Lung microvascular endothelial cell (primary cell): ENCODE data around the gene RFX4. TPM values are rescaled to one million over a fixed set of nuclear protein-coding genes. Genes with fewer than 3 reads are reported as not detected.
"Not testable (repeated sequence)": the region's sequence is repeated elsewhere in the genome, so short reads cannot be mapped to it uniquely, and the experiment has no call there.

Experiments
- DNase-seq, 2 donors: peaks; one replicate each; pipeline versions ENCODE4 v3.0.0 to v3.0.0-alpha.2; 2010; ENCODE audit warnings: low read depth in 2 of 2
- total RNA-seq: library from RNA; depleted of rRNA; stranded (reverse); fragments of >200 nt; gene quantifications from 2 replicates; pipeline ENCODE4 v1.2.1, GENCODE V29; 2014

The RFX4 gene
- total RNA-seq, 1 donor from 2014 or later = not detected

DNA sequence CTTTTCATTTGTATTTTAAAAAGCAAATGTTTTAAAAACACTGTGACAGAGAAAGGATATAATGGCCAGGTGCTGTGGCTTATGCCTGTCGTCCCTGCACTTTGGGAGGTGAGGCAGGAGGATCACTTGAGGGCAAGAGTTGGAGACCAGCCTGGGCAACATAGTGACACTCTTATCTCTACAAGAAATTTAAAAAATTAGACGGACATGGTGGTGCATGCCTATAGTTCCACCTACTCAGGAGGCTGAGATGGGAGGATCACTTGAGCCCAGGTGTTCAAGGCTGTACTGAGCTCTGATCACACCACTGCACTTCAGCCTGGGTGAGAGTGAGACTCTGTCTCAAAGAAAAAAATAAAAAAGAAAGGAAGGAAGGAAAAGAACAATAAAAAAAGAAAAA, 7.8 kb downstream of the RFX4 start:
- DNase-seq = no peak

DNA sequence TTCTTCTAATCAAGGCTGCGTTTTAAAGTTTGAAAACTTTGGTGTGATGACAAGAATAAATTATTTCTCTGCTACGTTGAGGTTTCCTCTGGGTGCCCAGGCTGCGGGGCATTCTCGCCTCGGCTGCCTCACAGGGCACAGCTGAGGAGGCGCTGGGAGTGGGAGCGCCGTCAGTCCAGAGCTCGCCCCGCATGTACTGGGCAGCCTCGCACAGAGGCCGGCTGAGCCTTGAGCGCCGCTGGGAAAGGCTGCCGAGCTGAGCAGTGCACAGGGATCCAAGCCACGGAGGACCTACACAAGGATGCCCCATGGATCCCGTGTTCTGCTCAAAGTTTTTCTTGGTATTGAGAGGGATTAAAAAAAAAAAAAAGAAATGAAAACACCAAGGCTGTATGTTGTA, 11.6 kb downstream of the RFX4 start:
- no peak for DNase-seq

DNA sequence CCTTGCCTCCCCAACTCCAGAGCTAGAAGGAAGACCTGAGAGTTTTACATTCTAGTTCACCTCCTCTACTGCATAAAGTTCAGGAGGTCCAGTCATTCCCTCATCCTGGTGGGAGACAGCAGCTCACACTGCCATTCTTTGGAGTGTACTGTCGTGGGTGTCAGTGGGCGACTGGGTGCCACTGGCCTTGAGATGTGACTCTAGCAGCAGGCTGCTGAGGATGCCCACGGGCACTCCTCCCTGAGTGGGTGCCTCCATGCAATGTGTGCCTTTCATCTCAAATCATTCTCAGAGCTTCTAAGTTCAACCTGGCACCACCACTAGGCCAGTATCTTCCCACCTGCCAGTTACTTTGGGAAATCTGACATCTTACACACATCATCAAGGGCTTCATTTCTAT, 12.5 kb downstream of the RFX4 start:
- DNase-seq = no peak

DNA sequence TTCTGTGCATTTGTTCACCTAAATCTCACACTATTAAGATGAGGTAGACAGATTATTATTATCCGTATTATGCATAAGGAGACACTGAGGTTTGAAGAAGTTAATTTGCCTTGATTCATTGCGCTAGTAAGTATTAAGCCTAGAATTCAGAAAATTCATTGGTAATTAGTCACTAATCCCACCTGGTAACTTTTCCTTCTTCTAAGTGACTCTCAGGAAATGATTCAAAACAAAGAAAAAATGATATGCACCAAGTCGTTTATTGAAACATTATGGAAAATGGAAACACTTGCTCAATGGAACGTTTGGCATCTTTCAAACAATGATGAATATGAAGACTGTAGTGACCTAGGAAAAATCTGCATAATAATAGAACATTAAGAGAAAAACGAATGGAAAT, 15.2 kb downstream of the RFX4 start:
- peak in 1 of 2 donors; percentile 64 for DNase-seq

DNA sequence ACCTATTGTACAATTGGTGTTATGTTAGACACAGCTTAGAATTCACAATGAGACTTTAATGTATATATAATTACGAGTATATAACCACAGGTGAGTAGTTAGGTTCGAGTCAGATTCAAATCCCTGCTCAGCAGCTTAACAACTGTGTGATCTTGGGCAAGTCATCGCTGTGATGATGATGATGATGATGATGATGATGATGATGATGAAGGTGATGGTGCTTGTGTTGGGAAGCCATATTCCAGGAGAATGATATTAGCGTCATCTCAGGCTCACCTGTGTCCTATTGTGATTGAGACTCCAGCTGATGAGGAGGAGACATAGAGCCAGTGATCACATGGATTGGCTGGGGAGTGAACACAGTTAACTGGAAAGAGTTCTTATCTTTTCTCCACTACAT, 16.5 kb downstream of the RFX4 start:
- no peak for DNase-seq

DNA sequence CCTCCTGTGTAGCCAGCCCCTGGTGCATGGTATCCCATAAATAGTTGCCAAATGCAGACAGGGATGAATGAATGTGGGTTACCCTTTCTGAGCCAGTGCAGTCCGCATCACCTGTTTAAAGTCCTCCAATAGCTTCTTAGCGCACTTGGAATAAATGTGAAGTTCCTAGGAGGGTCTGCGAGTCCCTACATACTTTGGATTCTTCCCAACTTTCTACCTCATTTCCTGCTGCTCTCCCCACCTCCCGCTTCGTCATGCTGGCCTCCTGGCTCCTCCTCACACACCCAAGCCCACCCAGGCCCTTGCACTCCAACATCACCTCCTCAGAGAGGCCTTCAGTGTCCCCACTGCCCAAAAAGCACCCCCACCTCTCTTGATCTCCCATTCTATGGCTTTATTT, 17.7 kb downstream of the RFX4 start:
- no peak for DNase-seq

DNA sequence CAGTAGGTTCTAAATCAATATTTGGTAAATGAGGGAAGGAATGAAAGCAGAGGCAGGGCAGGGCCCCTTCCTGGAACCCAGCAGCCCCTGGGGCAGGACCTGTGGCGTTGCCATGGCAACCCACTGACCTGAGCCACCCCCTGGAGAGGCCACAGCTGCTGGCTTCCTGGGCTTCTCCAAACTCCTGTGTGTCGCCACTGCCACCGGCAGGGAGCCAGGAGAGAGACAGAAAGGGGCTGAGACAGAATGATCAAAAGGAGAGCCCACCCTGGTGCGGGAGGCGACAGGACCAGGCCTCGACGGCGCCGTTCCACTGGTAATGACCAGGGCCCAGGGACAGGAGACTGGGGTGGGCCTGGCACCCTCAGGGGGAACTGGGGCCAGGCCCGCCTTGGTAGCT, 18.2 kb downstream of the RFX4 start:
- DNase-seq = no peak

DNA sequence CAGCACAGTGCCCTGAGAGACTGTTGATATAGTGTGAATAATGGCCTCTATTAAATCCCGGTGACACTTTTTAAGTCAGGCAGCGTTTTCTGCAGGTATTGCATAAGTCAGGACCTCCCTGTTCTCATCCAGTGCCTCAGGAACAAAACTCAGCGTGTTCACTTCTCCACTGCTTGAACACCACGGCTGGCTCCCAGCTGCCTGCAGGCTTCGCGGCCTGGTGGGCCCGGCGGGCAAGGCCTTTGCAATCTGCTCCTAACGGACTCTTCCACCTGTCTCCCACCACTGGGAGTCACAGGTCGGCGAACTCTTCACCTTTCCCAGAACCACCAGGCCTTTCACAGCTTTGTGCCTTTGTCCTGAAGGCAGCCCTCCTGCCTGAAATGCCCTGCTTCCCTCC, 18.7 kb downstream of the RFX4 start:
- DNase-seq = no peak

DNA sequence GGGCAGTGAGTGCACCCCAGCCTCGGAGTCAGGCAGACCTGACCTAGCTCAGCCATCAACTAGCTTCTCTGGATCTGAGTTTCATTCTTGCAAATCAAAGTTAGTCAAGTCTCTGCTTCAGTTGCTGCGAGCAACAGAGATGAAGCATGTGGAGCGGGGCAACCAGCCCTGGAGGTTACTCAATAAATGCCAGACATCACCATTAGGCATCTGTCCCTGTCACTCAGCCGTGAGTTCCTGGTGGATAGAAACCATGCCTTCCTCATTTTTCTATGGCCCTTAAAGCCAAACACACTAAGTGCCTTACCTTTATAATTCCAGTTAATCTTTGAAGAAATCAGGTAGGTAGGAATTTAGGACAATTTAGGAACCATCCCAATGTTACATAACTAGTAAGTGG, 19.3 kb downstream of the RFX4 start:
- DNase-seq = no peak

DNA sequence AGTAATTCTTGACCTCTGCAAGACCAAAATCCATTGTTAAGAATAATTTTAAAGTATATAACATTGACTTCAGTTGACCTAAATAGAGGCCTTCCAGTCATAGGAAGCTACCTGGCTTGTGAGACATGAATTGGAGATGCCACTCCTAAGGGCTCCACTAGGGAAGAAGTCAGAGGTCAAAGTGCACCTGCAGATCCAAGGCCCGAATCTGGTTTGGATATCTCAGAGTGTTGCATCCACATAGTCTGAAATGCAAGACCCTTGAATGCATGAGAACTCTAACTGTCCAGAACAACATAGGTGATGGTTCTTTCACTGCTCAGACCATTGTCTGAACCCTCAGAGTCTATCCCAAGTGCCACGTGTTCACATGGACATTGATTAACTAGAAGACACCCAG, 22.4 kb downstream of the RFX4 start:
- no peak for DNase-seq

DNA sequence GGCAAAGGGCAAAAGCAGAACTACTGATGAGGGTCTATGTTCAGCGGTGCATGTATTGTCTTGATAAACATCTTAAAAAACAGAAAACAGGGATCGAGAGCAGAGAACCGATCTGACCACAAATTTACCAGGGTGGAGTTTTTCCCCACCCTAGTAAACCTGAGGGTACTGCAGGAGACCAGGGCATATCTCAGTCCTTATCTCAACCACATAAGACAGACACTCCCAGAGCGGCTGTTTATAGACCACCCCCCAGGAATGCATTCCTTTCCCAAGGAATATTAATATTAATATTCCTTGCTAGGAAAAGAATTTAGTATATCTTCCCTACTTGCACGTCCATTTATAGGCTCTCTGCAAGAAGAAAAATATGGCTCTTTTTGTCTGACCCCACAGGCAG, 37.8 kb downstream of the RFX4 start:
- not testable (repeated sequence) for DNase-seq

DNA sequence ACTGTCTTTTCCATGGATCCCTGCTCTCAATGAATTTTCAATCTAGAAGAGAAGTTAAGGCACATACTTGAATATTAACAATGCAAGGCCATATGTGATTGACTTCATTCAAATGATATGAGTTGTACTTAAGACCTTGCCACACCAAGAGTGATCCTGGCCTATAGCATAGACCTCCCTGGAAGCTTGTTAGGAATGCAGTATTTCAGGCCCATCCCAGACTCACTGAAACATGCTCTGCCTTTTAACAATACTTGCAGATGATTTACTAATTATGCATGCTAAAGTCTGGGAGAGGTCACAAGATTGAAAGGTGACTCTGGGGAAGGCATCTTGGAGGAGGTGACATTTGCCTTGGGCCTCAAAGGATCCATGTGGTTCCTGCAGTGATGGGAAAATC, 43.2 kb downstream of the RFX4 start:
- no peak for DNase-seq

DNA sequence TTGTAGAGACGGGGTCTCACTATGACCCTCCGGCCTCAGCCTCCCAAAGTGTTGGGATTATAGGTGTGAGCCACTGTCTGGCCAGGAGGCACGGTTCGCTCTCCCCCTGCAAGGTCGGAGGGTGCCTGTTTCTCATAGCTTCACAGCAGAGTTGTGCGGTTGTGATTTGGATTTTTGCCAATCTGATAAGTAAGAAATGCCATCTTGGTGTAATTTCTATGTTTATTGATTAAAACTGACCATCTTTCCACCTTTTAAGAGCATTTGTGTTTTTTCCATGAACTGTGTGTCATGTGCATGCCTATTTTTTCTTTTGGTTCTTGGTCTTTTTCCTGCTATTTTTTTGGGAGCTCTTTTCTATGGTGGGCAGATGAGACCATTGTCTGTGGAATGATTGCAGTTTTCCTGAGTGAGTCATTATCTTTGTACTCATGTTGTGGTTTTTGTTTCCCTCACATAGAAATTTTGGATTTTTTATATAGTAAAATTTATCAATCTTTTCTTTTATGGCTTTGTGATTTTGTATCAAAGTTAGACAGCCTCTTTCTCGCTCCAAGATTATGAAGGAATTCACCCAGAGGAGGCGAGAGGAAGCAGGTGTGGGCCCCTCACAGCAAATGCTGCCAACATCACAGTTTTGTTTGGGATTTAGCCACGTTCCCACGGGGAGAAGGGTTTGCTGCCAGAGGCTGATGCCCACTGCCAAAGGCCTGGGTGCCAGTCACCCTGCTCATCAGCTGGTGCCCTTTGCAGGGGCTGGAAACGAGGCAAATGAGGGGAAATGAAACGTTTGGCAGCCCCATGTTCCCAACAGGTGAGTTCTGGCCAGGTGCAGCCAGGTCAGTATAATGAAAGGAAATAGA, 47.2 kb downstream of the RFX4 start:
- DNase-seq = peak; percentile 43 to 83

DNA sequence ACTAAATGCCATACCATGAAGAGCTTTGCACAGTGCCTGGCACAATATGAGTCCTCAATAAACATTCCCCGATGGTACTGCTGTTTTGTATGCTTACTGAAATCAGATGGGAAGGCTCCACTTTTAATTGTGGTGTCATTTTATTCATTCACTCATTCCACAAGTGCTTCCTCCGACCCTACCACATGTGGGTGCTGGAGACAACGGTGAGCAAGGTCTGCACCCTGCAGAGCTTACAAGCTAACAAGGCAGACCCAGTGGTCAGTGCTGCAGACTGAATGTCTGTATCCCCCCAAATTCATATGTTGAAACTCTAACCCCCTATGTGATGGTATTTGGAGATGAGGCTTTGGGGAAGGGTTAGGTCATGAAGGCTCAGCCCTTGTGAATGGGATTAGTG, 48.3 kb downstream of the RFX4 start:
- DNase-seq = peak in 1 of 2 donors; percentile 5

DNA sequence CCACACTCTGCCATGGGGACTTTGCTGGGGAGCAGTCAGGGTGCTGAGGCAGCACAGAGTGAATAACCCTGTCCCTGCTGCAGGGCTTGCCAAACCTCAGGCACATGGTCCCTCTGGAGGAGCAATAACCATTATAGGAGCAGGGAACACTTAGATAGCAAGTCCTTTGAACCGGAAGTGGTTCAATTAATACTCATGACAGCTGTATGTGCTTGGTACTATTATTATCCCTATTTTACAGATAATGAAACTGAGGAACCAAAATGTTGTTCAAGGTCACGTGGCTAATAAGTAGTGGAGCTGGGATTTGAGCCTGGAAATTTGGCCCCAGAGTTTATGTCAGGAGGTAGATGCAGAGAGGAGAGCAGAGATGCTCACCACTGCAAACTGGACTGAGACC, 49.0 kb downstream of the RFX4 start:
- DNase-seq = no peak

DNA sequence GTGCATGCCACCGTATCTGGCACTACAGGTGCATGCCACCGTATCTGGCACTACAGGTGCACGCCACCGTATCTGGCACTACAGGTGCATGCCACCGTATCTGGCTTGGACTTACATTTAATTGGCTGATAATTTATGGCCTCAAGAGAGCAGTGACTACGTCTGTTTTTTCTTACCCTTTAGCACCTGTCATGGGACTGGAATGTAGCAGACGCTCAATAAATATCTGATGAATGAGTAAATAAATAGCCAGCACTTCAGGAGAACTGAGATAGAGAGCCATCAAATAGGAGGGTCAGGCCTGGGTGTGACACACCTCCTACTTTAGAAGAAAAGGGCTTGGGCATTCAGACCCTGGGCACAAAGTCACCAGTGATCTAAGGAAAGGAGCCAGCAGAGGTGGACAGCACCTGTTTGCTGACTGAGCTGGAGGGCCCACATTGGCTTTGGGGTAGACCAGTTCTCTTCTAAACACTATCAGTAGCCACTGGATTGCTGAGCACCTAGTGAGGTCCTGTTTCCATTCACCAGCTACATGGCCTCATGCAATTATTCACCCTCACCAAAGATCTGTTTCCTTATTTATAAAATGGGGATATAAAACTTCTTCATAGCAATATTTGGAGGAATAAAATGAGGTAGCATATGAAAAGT, 50.1 kb downstream of the RFX4 start:
- no peak for DNase-seq

DNA sequence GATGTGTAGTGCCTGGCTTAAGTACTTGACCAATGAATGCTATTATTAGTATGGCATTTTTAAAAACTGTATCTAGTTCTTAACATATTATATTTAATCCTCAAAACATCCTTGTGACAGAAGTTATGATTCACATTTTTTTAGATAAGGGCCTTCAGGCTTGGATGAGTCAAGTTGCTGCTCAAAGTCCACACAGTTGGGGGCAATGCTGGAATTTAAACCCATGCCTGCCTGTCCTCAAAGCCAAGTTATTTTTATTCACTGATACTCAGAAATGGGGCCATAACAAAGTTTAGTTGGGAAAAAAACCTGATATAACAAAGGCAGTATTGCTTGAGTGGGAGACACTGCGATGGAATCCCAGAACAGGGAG, 50.6 kb downstream of the RFX4 start:
- no peak for DNase-seq

DNA sequence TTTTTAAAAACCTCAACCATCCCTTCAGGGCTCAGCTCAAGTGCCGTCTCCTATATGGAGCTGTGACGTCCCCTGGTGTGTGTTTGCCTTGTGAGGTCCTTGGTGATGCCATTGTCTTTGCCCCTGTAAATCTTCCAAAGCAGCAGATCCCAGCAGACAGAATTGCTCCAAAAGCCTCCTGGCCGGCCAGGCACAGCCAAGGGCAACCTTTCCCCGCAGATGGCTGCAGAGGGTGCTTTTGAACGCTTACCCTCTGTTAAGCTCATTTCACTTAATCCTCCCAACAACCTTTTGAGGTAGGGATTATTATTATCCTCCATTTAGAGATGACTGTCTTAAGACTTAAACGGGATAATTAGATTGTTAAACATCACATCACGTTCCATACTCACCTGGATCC, 51.4 kb downstream of the RFX4 start:
- no peak for DNase-seq

DNA sequence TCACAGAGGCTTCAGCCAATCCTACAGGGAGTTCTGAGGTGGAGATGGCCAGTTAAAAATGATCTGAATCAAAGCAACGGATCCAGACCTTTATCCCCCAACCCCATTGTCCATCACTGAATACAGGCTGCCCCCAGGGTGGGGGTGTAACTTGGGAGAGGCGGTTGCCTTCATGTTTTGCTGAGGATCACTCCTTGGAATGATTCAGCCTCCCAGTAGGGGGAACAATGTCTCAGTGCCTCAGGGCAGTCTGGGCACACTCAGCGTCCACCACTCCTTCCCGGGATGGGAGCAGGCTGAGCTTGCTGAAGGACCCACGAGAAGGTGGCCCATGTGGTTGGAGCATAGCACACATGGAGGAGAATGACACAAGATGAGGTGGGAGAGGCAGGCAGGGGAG, 60.2 kb downstream of the RFX4 start:
- DNase-seq = no peak

DNA sequence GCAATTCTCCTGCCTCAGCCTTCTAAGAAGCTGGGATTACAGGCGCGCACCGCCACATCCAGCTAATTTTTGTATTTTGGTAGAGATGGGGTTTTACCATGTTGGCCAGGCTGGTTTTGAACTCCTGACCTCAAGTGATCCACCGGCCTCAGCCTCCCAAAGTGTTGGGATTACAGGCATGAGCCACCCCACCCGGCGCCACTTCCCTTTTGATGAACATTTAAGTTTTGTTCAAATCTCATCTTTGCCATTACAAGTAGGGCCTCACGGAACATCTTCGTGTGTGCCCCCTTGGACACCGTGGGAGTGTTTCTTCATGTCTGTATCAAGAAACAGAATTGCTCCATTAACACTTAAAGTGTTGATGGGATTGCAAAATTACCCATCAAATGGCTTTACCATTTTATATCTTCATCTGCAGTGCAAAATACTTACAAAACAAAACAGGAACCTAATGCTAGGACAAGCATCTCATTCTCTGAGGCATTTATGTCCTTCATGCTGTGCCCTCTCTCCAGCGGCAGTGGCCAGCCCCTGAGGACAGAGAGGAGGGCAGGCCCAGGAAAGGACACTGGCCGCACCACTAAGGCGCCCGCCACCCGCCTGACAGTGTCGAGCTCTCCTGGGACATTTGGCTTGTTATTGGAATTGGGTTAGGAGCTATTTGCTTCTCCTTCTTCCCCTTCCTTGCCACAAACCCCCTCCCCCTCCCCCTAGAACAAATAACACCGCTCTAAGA, 61.7 kb downstream of the RFX4 start:
- DNase-seq = no peak

DNA sequence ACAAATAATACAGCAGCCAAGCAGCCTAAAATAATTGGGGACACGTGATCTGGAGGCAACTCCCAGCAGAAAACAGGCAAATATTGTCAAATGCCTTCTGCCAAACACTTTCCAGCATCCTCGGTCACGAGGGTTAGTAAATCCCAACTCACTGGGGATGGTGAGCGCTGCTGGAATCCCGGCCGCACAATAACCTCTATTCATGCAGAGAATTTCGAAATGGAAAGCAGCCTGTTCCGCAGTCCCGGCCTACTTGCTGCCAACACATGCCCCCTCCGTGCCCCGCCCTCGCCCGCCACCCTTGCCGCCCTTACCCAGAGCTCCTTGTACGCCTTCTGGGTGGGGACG, 62.2 kb downstream of the RFX4 start:
- DNase-seq = no peak

DNA sequence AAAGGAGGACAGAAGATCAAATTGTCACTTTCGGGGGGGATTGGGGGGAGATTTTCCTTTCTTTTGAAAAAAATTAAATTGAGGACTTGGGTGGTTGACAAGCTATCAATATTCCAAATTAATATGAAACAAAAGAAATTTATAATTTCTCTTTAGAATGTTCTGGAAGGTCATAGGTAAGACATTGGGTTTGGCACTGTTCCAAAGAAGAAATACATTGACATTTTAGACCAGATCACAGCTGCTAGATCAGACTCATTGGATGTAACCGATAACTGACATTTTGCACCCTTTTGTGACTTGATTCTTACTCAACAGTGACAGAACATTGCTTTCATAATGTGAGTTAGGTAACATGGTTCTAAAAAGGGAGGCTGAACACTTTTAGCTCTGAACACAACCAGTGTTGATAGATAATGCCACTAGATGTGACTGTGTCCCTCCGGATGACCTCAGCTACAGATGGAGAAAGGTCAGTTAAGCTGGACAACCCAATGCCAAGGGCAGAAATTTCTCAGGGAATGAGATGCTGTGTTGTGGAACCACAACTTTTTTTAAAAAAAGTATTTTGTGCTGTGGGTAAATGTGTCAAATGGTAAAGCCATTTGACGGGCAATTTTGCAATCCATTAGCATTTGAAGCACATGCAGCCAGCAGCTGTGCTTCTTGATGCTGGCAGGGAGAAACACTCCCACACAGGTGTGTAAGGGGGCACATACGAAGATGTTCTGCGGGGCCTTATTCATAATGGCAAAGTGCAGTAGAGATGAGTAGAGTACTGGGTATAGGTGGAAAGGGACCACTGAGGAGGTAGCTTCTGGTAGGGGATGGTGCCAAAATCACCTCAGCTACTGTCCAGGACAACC, 62.9 kb downstream of the RFX4 start:
- DNase-seq = no peak
